GM23338 (cell line): ENCODE data around the gene NXPH4. TPM values are rescaled to one million over a fixed set of nuclear protein-coding genes. Genes with fewer than 3 reads are reported as not detected.

Experiments
- ATAC-seq: fragments of 200-7000 bp; cut with Tn5 transposase; 3 replicates; pipeline ENCODE4 v1.9.1; 2020
- DNase-seq: peaks from one replicate; pipeline ENCODE4 v3.0.0-alpha.2; 2015; ENCODE audit warnings: low spot score
- H2AFZ ChIP-seq: fragments of 200-600 bp; sonication (generic); 2 replicates; pipeline ENCODE4 v1.8.0; 2016; ENCODE audit warnings: antibody characterized with exemption, mild to moderate bottlenecking, moderate library complexity
- H3F3A ChIP-seq: fragments of 200-600 bp; sonication (generic); replicated peaks from 2 replicates; pipeline ENCODE4 v1.8.0; 2017; ENCODE audit warnings: antibody characterized with exemption, mixed run types, low read depth
- H3K27ac ChIP-seq: fragments of 200-600 bp; sonication (generic); 2 replicates; pipeline ENCODE4 v1.6.1; 2016; ENCODE audit warnings: low read depth
- H3K27me3 ChIP-seq: fragments of 200-600 bp; sonication (generic); 2 replicates; pipeline ENCODE4 v1.8.0; 2016; ENCODE audit warnings: mild to moderate bottlenecking, mixed run types, moderate library complexity; ENCODE audit not compliant: insufficient read depth
- H3K36me3 ChIP-seq: fragments of 200-600 bp; sonication (generic); 2 replicates; pipeline ENCODE4 v1.8.0; 2016; ENCODE audit warnings: mild to moderate bottlenecking; ENCODE audit not compliant: insufficient read depth
- H3K4me1 ChIP-seq: fragments of 200-600 bp; sonication (generic); 2 replicates; pipeline ENCODE4 v1.8.0; 2016; ENCODE audit warnings: mild to moderate bottlenecking, moderate library complexity; ENCODE audit not compliant: insufficient read depth
- H3K4me2 ChIP-seq: fragments of 200-600 bp; sonication (generic); 2 replicates; pipeline ENCODE4 v1.7.1; 2017; ENCODE audit warnings: mixed run types
- H3K4me3 ChIP-seq: fragments of 200-600 bp; sonication (generic); 2 replicates; pipeline ENCODE4 v1.6.1; 2016; ENCODE audit warnings: mixed run types
- H3K79me2 ChIP-seq: fragments of 200-600 bp; sonication (generic); replicated peaks from 2 replicates; pipeline ENCODE4 v1.8.0; 2017; ENCODE audit warnings: mild to moderate bottlenecking; ENCODE audit not compliant: insufficient read depth
- H3K9me2 ChIP-seq: fragments of 200-600 bp; sonication (generic); 2 replicates; pipeline ENCODE4 v1.8.0; 2017; ENCODE audit not compliant: insufficient read depth
- H4K20me1 ChIP-seq: fragments of 200-600 bp; sonication (generic); replicated peaks from 2 replicates; pipeline ENCODE4 v1.8.0; 2017; ENCODE audit warnings: mild to moderate bottlenecking; ENCODE audit not compliant: insufficient read depth
- H3K27ac Mint-ChIP-seq: 2 replicates; pipeline ENCODE4 v1.8.0; 2020; ENCODE audit warnings: inconsistent platforms, mild to moderate bottlenecking, moderate library complexity, mixed read lengths
- H3K27me3 Mint-ChIP-seq: 3 replicates; pipeline ENCODE4 v1.8.0; 2022; ENCODE audit warnings: low read depth, mild to moderate bottlenecking, moderate library complexity, mixed read lengths, inconsistent platforms; ENCODE audit not compliant: insufficient read depth, poor library complexity
- H3K36me3 Mint-ChIP-seq: 3 replicates; pipeline ENCODE4 v1.8.0; 2021; ENCODE audit warnings: low read depth, mild to moderate bottlenecking, inconsistent platforms, moderate library complexity, mixed read lengths
- H3K4me1 Mint-ChIP-seq: 3 replicates; pipeline ENCODE4 v1.8.0; 2020; ENCODE audit warnings: mild to moderate bottlenecking, inconsistent platforms, mixed read lengths
- H3K4me3 Mint-ChIP-seq: 3 replicates; pipeline ENCODE4 v1.8.0; 2021; ENCODE audit warnings: moderate library complexity, mild to moderate bottlenecking, inconsistent platforms, mixed read lengths
- H3K9me3 Mint-ChIP-seq: 3 replicates; pipeline ENCODE4 v1.8.0; 2020; ENCODE audit warnings: moderate library complexity, mild to moderate bottlenecking, inconsistent platforms, mixed read lengths
- CREB1 ChIP-seq: fragments of 250-450 bp; sonication (Bioruptor Pico); IDR thresholded peaks from 2 replicates; pipeline ENCODE4 v1.5.0; 2020; ENCODE audit warnings: low read depth, mild to moderate bottlenecking, moderate library complexity
- CTCF ChIP-seq, 2 experiments: fragments of 200-600 bp in 1 of 2; sonication (generic) in 1 of 2; conservative IDR thresholded peaks; 2 replicates each; pipeline versions ENCODE4 v1.5.1 to v1.6.1; 2016 to 2017; ENCODE audit warnings: antibody characterized with exemption in 2 of 2, low read depth in 2 of 2, mild to moderate bottlenecking in 2 of 2, moderate library complexity in 1 of 2
- EZH2 ChIP-seq: fragments of 200-600 bp; sonication (generic); IDR thresholded peaks from one replicate; pipeline ENCODE4 v1.8.0; 2017; ENCODE audit warnings: antibody characterized with exemption, mild to moderate bottlenecking, low read depth; ENCODE audit not compliant: unreplicated experiment
- JUNB ChIP-seq: IDR thresholded peaks from one replicate; pipeline ENCODE4 v1.6.1; 2016; ENCODE audit warnings: antibody characterized with exemption; ENCODE audit not compliant: unreplicated experiment
- ZNF331 ChIP-seq: fragments of 250-450 bp; sonication (Bioruptor Pico); IDR thresholded peaks from 2 replicates; pipeline ENCODE4 v1.5.0; 2020; ENCODE audit warnings: low read depth, mild to moderate bottlenecking, moderate library complexity
- polyA plus RNA-seq: library from polyadenylated mRNA; unstranded; fragments of >200 nt; fragmentation: Nextera tagmentation; extraction: Ambion mirVana; gene quantifications from 2 replicates; pipeline ENCODE4 v1.2.1, GENCODE V29; 2016
- total RNA-seq: library from RNA; depleted of rRNA; stranded (reverse); fragments of >200 nt; shearing (Covaris generic); gene quantifications from 2 replicates; pipeline ENCODE4 v1.2.3, GENCODE V29; 2014
- TF ChIP-seq, protein P1 (sequence below): fragments of 250-450 bp; sonication (Bioruptor Pico); IDR thresholded peaks from 2 replicates; pipeline ENCODE4 v1.5.0; 2020; ENCODE audit warnings: mild to moderate bottlenecking, moderate library complexity

NXPH4 gene
- total and polyA plus RNA-seq, 2 experiments from 2014 or later: 0.89 to 1.5 TPM

DNA sequence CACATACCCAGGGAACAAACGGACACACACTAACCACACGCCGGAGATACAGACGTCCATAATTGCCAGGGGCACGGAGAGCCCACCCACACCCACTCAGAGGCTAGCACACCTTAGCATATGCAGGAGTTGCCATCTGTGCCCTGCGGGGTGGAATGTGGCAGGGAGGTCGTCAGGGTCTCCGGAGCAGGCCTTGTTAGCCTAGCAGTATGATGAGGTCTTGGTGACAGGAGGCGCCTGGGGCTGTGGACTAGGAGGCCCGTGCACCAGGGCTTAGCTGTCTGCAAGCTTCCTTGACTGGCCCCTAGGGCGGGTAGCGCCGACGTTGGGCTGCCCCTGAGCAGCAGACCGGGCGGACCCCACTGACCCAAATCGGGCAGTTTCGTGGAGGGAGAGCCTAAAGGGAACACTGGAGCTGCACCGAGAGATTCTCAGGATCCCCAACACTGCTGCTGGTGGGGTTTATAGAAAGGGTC is 24.4 kb downstream of the NXPH4 start:
- peak overlapping the region; percentile 99 for H3K4me2 ChIP-seq
- peaks cover 82% of the 10 kb centered on the region for H3K27me3 ChIP-seq
- peak; percentile 6 for ATAC-seq
- Mint-ChIP-seq H3K9me3 (no peaks in the 10 kb centered on the region; the same call in 2 of the 3 replicates), H3K27me3 (peaks cover 87% of the 10 kb centered on the region), H3K4me3 (peak overlapping the region; percentile 79), H3K4me1 (peaks cover 64% of the 10 kb centered on the region), H3K27ac (no peak overlapping the region), H3K36me3 (no peaks in the 10 kb centered on the region; the same call in 2 of the 3 replicates)
- no peak overlapping the region for H3K27ac ChIP-seq
- H4K20me1 ChIP-seq: no peaks in the 10 kb centered on the region; the same call in 1 of the 2 replicates
- H3K36me3 ChIP-seq: no peaks in the 10 kb centered on the region
- H3K4me1 ChIP-seq: peaks cover 41% of the 10 kb centered on the region
- DNase-seq: peak; percentile 81
- no peaks in the 10 kb centered on the region for H3K9me2 ChIP-seq
- TF ChIP-seq JUNB: no peak
- TF ChIP-seq CTCF (conservative IDR thresholded peaks at IDR 0.05; ENCODE audit: low read depth in 2 of 2): no peak
- no peak for TF ChIP-seq ZNF331 (CRISPR knock-in tag)
- TF ChIP-seq, protein P1, sequence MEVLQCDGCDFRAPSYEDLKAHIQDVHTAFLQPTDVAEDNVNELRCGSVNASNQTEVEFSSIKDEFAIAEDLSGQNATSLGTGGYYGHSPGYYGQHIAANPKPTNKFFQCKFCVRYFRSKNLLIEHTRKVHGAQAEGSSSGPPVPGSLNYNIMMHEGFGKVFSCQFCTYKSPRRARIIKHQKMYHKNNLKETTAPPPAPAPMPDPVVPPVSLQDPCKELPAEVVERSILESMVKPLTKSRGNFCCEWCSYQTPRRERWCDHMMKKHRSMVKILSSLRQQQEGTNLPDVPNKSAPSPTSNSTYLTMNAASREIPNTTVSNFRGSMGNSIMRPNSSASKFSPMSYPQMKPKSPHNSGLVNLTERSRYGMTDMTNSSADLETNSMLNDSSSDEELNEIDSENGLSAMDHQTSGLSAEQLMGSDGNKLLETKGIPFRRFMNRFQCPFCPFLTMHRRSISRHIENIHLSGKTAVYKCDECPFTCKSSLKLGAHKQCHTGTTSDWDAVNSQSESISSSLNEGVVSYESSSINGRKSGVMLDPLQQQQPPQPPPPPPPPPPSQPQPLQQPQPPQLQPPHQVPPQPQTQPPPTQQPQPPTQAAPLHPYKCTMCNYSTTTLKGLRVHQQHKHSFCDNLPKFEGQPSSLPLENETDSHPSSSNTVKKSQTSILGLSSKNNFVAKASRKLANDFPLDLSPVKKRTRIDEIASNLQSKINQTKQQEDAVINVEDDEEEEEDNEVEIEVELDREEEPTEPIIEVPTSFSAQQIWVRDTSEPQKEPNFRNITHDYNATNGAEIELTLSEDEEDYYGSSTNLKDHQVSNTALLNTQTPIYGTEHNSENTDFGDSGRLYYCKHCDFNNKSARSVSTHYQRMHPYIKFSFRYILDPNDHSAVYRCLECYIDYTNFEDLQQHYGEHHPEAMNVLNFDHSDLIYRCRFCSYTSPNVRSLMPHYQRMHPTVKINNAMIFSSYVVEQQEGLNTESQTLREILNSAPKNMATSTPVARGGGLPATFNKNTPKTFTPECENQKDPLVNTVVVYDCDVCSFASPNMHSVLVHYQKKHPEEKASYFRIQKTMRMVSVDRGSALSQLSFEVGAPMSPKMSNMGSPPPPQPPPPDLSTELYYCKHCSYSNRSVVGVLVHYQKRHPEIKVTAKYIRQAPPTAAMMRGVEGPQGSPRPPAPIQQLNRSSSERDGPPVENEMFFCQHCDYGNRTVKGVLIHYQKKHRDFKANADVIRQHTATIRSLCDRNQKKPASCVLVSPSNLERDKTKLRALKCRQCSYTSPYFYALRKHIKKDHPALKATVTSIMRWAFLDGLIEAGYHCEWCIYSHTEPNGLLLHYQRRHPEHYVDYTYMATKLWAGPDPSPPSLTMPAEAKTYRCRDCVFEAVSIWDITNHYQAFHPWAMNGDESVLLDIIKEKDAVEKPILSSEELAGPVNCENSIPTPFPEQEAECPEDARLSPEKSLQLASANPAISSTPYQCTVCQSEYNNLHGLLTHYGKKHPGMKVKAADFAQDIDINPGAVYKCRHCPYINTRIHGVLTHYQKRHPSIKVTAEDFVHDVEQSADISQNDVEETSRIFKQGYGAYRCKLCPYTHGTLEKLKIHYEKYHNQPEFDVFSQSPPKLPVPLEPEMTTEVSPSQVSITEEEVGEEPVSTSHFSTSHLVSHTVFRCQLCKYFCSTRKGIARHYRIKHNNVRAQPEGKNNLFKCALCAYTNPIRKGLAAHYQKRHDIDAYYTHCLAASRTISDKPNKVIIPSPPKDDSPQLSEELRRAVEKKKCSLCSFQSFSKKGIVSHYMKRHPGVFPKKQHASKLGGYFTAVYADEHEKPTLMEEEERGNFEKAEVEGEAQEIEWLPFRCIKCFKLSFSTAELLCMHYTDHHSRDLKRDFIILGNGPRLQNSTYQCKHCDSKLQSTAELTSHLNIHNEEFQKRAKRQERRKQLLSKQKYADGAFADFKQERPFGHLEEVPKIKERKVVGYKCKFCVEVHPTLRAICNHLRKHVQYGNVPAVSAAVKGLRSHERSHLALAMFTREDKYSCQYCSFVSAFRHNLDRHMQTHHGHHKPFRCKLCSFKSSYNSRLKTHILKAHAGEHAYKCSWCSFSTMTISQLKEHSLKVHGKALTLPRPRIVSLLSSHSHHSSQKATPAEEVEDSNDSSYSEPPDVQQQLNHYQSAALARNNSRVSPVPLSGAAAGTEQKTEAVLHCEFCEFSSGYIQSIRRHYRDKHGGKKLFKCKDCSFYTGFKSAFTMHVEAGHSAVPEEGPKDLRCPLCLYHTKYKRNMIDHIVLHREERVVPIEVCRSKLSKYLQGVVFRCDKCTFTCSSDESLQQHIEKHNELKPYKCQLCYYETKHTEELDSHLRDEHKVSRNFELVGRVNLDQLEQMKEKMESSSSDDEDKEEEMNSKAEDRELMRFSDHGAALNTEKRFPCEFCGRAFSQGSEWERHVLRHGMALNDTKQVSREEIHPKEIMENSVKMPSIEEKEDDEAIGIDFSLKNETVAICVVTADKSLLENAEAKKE: no peak
- peak; percentile 50 for TF ChIP-seq EZH2
- TF ChIP-seq CREB1 (CRISPR knock-in tag): no peak
- peaks cover 9% of the 10 kb centered on the region for H3F3A ChIP-seq
- H3K4me3 ChIP-seq: peak overlapping the region; percentile 85
- no peak overlapping the region for H2AFZ ChIP-seq
- H3K79me2 ChIP-seq: no peaks in the 10 kb centered on the region
